ENCODE measurements around the gene INS.

The INS gene

DNA sequence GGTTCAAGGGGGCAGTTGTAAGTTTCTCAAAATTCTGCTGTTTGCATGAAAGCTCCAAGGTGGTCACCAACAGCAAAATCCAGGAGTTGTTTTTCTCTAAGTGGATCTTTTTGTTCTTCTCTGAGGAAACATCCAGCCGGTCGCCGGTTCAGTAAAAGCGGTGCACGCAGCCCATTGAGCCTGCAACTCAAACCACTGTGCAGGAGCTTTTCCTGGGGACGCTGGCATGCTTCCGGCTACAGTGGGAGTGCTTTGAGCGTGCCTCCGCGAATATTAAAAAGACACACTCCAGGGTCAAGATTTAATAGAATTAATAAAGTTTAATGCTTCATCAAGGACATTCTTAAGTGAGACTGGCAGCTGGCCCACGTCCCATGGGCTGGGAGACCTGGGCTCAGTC lies 47.2 kb downstream of the INS start:
- no peak for DNase-seq

- DNase-seq: no peak
Measured at GRCh38 chr11:2110521-2110920, 50.5 kb downstream of the INS start.

Measured in NCI-H1092 treated with DMSO at 0.1 percent for 48 hours (cell line).